SJSA1 (cell line): Measurements from ENCODE around the gene MAP6. TPM values are rescaled to one million over a fixed set of nuclear protein-coding genes. Genes with fewer than 3 reads are reported as not detected.
"Not testable (repeated sequence)": the region's sequence is repeated elsewhere in the genome, so short reads cannot be mapped to it uniquely, and the experiment has no call there.

ENCODE experiments used
- DNase-seq, 2 experiments: peaks; one replicate each; pipeline ENCODE4 v3.0.0-alpha.2; 2015 to 2020; ENCODE audit warnings: low spot score in 2 of 2, low read depth in 1 of 2
- H3K27ac ChIP-seq: fragments of 250-450 bp; sonication (Bioruptor Pico); 2 replicates; pipeline ENCODE4 v1.5.1; 2020; ENCODE audit warnings: mild to moderate bottlenecking, moderate library complexity
- H3K27me3 ChIP-seq: fragments of 250-450 bp; sonication (Bioruptor Pico); replicated peaks from 2 replicates; pipeline ENCODE4 v1.5.1; 2020; ENCODE audit warnings: mild to moderate bottlenecking, moderate library complexity
- H3K36me3 ChIP-seq: fragments of 250-450 bp; sonication (Bioruptor Pico); 2 replicates; pipeline ENCODE4 v1.5.1; 2020; ENCODE audit warnings: mild to moderate bottlenecking
- H3K4me1 ChIP-seq: fragments of 250-450 bp; sonication (Bioruptor Pico); replicated peaks from 2 replicates; pipeline ENCODE4 v1.6.1; 2021; ENCODE audit warnings: mild to moderate bottlenecking
- H3K4me3 ChIP-seq: fragments of 250-450 bp; sonication (Bioruptor Pico); 2 replicates; pipeline ENCODE4 v1.5.1; 2020; ENCODE audit warnings: mild to moderate bottlenecking
- H3K9me3 ChIP-seq: fragments of 250-450 bp; sonication (Bioruptor Pico); replicated peaks from 2 replicates; pipeline ENCODE4 v1.5.1; 2020; ENCODE audit warnings: mild to moderate bottlenecking
- total RNA-seq: library from RNA; depleted of rRNA; stranded (reverse); fragments of >200 nt; shearing (Covaris generic); gene quantifications from 2 replicates; pipeline ENCODE4 v1.2.3, GENCODE V29; 2014

The MAP6 gene
- total RNA-seq, 1 experiment from 2014 or later = 0.13 TPM

GRCh38 chr11:75683856-75684255 lies 15.0 kb upstream of the MAP6 start:
- not testable (repeated sequence) for DNase-seq, H3K9me3 ChIP-seq, H3K27ac ChIP-seq, H3K36me3 ChIP-seq, H3K27me3 ChIP-seq, H3K4me3 ChIP-seq, H3K4me1 ChIP-seq

- no peak overlapping the region for H3K27ac ChIP-seq
- no peaks in the 10 kb centered on the region for H3K36me3 ChIP-seq
- no peak for DNase-seq
- no peaks in the 10 kb centered on the region for H3K9me3 ChIP-seq
- no peaks in the 10 kb centered on the region; the same call in 1 of the 2 replicates for H3K27me3 ChIP-seq
- H3K4me3 ChIP-seq = no peak overlapping the region
- no peaks in the 10 kb centered on the region for H3K4me1 ChIP-seq
Observed at GRCh38 chr11:75679566-75679965, 10.7 kb upstream of the MAP6 start.

- no peak for DNase-seq
- Histone ChIP-seq H3K9me3 (no peaks in the 10 kb centered on the region), H3K27me3 (no peaks in the 10 kb centered on the region; the same call in 1 of the 2 replicates), H3K36me3 (no peaks in the 10 kb centered on the region), H3K27ac (no peak overlapping the region), H3K4me1 (no peaks in the 10 kb centered on the region), H3K4me3 (no peak overlapping the region)
Observed at GRCh38 chr11:75678620-75679259, 9.9 kb upstream of the MAP6 start.

GRCh38 chr11:75677909-75678308 lies 9.1 kb upstream of the MAP6 start:
- DNase-seq = no peak
- H3K4me1 ChIP-seq = no peaks in the 10 kb centered on the region
- no peaks in the 10 kb centered on the region for H3K9me3 ChIP-seq
- no peak overlapping the region for H3K27ac ChIP-seq
- H3K36me3 ChIP-seq = no peaks in the 10 kb centered on the region
- H3K27me3 ChIP-seq = no peaks in the 10 kb centered on the region; the same call in 1 of the 2 replicates
- no peak overlapping the region for H3K4me3 ChIP-seq

- Histone ChIP-seq H3K27me3 (no peaks in the 10 kb centered on the region; the same call in 1 of the 2 replicates), H3K36me3 (no peaks in the 10 kb centered on the region), H3K4me1 (no peaks in the 10 kb centered on the region), H3K27ac (no peak overlapping the region), H3K4me3 (no peak overlapping the region), H3K9me3 (no peaks in the 10 kb centered on the region)
- DNase-seq = no peak
Observed at GRCh38 chr11:75677275-75677674, 8.4 kb upstream of the MAP6 start.

- no peaks in the 10 kb centered on the region; the same call in 1 of the 2 replicates for H3K27me3 ChIP-seq
- DNase-seq = no peak
- H3K4me3 ChIP-seq = no peak overlapping the region
- no peaks in the 10 kb centered on the region for H3K36me3 ChIP-seq
- no peaks in the 10 kb centered on the region for H3K4me1 ChIP-seq
- H3K9me3 ChIP-seq = no peaks in the 10 kb centered on the region
- no peak overlapping the region for H3K27ac ChIP-seq
Observed at GRCh38 chr11:75673977-75674582, 5.2 kb upstream of the MAP6 start.

GRCh38 chr11:75667831-75668450 lies 897 bp downstream of the MAP6 start:
- Histone ChIP-seq H3K27me3 (peaks cover 18% of the 10 kb centered on the region), H3K4me1 (peaks cover 14% of the 10 kb centered on the region), H3K27ac (no peak overlapping the region), H3K9me3 (no peaks in the 10 kb centered on the region), H3K36me3 (no peaks in the 10 kb centered on the region), H3K4me3 (peak overlapping the region; percentile 17; the same call in 1 of the 2 replicates)
- DNase-seq = no peak

GRCh38 chr11:75667255-75667830 lies 1.5 kb downstream of the MAP6 start:
- peaks cover 14% of the 10 kb centered on the region for H3K4me1 ChIP-seq
- no peak overlapping the region for H3K27ac ChIP-seq
- H3K4me3 ChIP-seq = peak overlapping the region; percentile 17; the same call in 1 of the 2 replicates
- no peak for DNase-seq
- H3K27me3 ChIP-seq = peaks cover 18% of the 10 kb centered on the region
- H3K9me3 ChIP-seq = no peaks in the 10 kb centered on the region
- no peaks in the 10 kb centered on the region for H3K36me3 ChIP-seq

GRCh38 chr11:75665990-75666389 lies 2.8 kb downstream of the MAP6 start:
- DNase-seq = no peak
- Histone ChIP-seq H3K4me3 (no peak overlapping the region), H3K4me1 (peaks cover 14% of the 10 kb centered on the region), H3K36me3 (no peaks in the 10 kb centered on the region), H3K27me3 (peaks cover 18% of the 10 kb centered on the region), H3K9me3 (no peaks in the 10 kb centered on the region), H3K27ac (no peak overlapping the region)

- no peak overlapping the region for H3K4me3 ChIP-seq
- no peaks in the 10 kb centered on the region for H3K9me3 ChIP-seq
- H3K36me3 ChIP-seq = no peaks in the 10 kb centered on the region
- peaks cover 14% of the 10 kb centered on the region for H3K4me1 ChIP-seq
- DNase-seq = no peak
- H3K27me3 ChIP-seq = peaks cover 18% of the 10 kb centered on the region
- H3K27ac ChIP-seq = no peak overlapping the region
Observed at GRCh38 chr11:75665126-75665525, 3.7 kb downstream of the MAP6 start.

GRCh38 chr11:75664389-75664788 lies 4.4 kb downstream of the MAP6 start:
- no peaks in the 10 kb centered on the region for H3K36me3 ChIP-seq
- DNase-seq = no peak
- no peak overlapping the region for H3K27ac ChIP-seq
- H3K9me3 ChIP-seq = no peaks in the 10 kb centered on the region
- H3K4me3 ChIP-seq = no peak overlapping the region
- H3K27me3 ChIP-seq = peaks cover 18% of the 10 kb centered on the region
- peaks cover 14% of the 10 kb centered on the region for H3K4me1 ChIP-seq

GRCh38 chr11:75663808-75664207 lies 5.0 kb downstream of the MAP6 start:
- Histone ChIP-seq H3K4me1 (peaks cover 13% of the 10 kb centered on the region), H3K27me3 (peaks cover 16% of the 10 kb centered on the region), H3K4me3 (no peak overlapping the region), H3K27ac (no peak overlapping the region), H3K36me3 (no peaks in the 10 kb centered on the region), H3K9me3 (no peaks in the 10 kb centered on the region)
- DNase-seq = no peak

- Histone ChIP-seq H3K27ac (no peak overlapping the region), H3K9me3 (no peaks in the 10 kb centered on the region), H3K27me3 (no peaks in the 10 kb centered on the region), H3K4me1 (no peaks in the 10 kb centered on the region), H3K4me3 (no peak overlapping the region), H3K36me3 (no peaks in the 10 kb centered on the region)
- DNase-seq = no peak
Observed at GRCh38 chr11:75659836-75660235, 9.0 kb downstream of the MAP6 start.
